ENCODE results near the gene PHACTR3. TPM values are rescaled to one million over a fixed set of nuclear protein-coding genes. Genes with fewer than 3 reads are reported as not detected.

Gene PHACTR3
- total RNA-seq, 1 experiment from 2014 or later: not detected

GRCh38 chr20:59644371-59644939, 40.1 kb downstream of the PHACTR3 start:
- intact Hi-C loops (cut with micrococcal nuclease): loop anchor here (2.0 kb wide), 1 partner anchor 46 kb away; no protein-coding TSS in a partner anchor
- H3K4me1 ChIP-seq (ENCODE audit: control insufficient read depth in 1 of 2, insufficient read depth in 2 of 2, low read length in 2 of 2): no peaks in the 10 kb centered on the region
- no peak overlapping the region for H2AFZ ChIP-seq (ENCODE audit: low read depth, low read length, poor library complexity, severe bottlenecking)
- H4K20me1 ChIP-seq (ENCODE audit: insufficient read depth): no peaks in the 10 kb centered on the region
- no peaks in the 10 kb centered on the region for H3K9me2 ChIP-seq (ENCODE audit: insufficient read depth)
- ChIA-PET CTCF (no interaction called here), RAD21 (ENCODE audit: low non-redundant PET in 1 of 2, low total read pairs in 2 of 2, uncharacterized antibody in 2 of 2, unreplicated experiment in 2 of 2) (no interaction called here), POLR2A (no interaction called here)
- no peaks in the 10 kb centered on the region for H3K9me3 ChIP-seq (ENCODE audit: control insufficient read depth in 1 of 2, insufficient read depth in 1 of 2, low read depth in 1 of 2, low read length in 2 of 2)
- H3K9ac ChIP-seq (ENCODE audit: low read length): no peak overlapping the region
- DNase-seq (ENCODE audit: low read depth, low spot score): no peak
- ATAC-seq: no peak
- no peak overlapping the region for H3K27ac ChIP-seq (ENCODE audit: low read depth, low read length)
- H3K36me3 ChIP-seq (ENCODE audit: control insufficient read depth in 1 of 2, insufficient read depth in 2 of 2, low read length in 2 of 2): no peaks in the 10 kb centered on the region
- H3K79me2 ChIP-seq (ENCODE audit: insufficient read depth, low read length): no peaks in the 10 kb centered on the region
- peaks cover 30% of the 10 kb centered on the region for H3K27me3 ChIP-seq (ENCODE audit: insufficient read depth, low read length)
- TF ChIP-seq REST (IDR thresholded peaks at IDR 0.05; ENCODE audit: low read depth) (no peak), POLR2A (IDR thresholded peaks at IDR 0.05; ENCODE audit: borderline replicate concordance, extremely low read depth, insufficient read depth, insufficient read length) (no peak), CBX3 (IDR thresholded peaks at IDR 0.05; ENCODE audit: low read depth) (no peak), ATF3 (IDR thresholded peaks at IDR 0.05) (no peak), CTCF (IDR thresholded peaks at IDR 0.05 in 2 of 3, conservative IDR thresholded peaks at IDR 0.05 in 1 of 3; ENCODE audit: borderline replicate concordance in 1 of 3, insufficient read depth in 1 of 3, low read depth in 2 of 3, low read length in 2 of 3) (no peak), ZFX (IDR thresholded peaks at IDR 0.05) (no peak), FOSL1 (IDR thresholded peaks at IDR 0.05; ENCODE audit: low read depth) (no peak)
- no peak overlapping the region for H3K4me3 ChIP-seq (replicated peaks in 1 of 2; ENCODE audit: low read depth in 1 of 2, low read length in 2 of 2)
- BruUV-seq (replicated peaks): no TSS peak
- H3K4me2 ChIP-seq (ENCODE audit: low read length): no peak overlapping the region

Measured in HCT116 (cell line).